Raji (cell line): ENCODE results near the gene KRT79.

ENCODE experiments used
- POLR2A ChIP-seq: IDR thresholded peaks from 2 replicates; pipeline ENCODE4 v1.6.1; 2011; ENCODE audit warnings: low read depth, low read length, control low read depth; ENCODE audit not compliant: insufficient read depth

Gene KRT79

DNA sequence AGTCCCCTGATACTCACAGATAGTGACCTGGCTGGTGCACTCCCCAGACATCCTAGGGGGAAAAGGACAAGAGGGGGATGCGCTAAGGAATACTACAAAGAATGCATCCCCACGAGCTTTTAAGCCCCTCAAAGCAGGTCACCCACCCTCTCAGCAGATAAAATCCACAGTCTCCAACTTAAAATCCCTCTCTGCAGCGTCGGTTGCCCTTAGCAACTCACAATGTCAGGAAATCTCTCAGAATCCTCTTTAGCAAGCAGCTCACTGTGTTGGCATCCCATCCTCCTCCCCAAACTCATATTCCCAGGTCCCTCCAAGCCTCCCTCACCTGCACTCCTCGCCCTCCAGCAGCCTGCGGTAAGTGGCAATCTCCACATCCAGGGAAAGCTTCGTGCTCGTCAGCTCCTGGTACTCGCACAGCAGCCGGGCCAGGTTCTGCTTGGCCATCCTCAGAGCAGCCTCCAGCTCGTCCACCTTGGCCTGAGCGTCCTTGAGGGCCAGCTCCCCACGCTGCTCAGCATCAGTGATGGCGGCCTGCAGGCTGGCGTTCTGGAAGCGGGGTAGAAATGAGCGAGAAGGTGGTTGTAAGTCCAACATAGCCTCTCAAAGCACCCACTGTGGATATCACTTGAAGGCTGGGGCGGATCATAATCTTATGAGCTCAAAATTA lies 5.5 kb upstream of the KRT79 start:
- no peak for TF ChIP-seq POLR2A

- no peak for TF ChIP-seq POLR2A
Observed at GRCh38 chr12:52838609-52839435, 4.7 kb upstream of the KRT79 start.

DNA sequence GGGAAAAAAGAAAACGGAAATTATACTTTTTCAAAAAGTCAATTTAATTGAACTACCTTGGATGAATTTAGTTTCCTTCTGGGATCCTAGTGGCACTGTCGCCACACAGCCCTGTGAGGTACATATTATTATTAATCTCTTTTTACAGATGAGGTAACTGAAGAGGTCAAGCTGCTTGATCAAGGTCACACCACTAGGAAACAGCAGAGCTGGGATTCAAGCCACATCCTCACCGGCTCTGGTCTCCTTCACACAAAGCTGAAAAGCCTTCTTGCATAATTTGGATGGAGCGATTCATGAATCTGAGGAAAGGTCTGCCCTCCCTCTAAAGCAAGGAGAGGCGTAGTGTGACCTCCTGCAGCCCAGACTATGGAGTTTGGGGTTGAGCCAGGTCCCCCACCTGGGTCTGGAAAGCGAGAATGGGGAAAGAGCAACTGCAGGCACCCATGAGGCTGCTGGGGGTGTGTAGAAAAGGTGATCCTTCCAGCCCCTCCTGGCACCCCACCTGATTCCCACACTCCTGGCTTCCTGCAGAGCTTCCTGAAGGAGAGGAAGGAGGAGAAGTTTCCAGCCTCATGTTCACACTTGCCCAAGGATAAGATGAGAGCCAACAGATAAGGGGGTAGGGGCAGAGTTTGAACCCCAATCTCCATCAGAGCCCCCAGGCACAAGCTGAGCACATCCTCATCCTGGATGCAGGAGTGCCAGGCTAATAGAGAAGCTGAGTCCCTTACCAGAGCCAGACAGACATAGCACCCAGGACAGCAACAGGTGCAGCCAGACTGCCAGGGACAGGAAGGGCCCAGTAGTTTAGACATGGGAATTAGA lies 3.9 kb upstream of the KRT79 start:
- no peak for TF ChIP-seq POLR2A

DNA sequence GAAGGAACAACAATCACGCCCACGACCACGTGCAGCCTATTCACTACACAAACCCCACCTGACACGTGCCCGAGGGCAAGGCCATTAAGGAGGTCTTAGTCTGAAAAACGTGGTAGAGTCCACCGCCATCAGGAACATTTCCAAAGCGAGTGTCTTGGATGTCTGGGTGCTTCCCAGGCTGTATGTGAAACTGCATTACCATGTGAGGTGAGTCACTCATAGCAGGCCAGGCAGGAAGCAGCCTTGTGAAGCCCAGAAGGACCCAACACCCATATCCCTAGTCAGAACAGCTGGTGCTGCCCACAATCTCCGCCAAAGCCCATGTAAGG lies 3.3 kb upstream of the KRT79 start:
- TF ChIP-seq POLR2A = no peak

GRCh38 chr12:52836491-52837412 lies 2.6 kb upstream of the KRT79 start:
- TF ChIP-seq POLR2A = no peak

GRCh38 chr12:52836042-52836466 lies 1.9 kb upstream of the KRT79 start:
- TF ChIP-seq POLR2A = no peak

GRCh38 chr12:52835271-52836041 lies 1.3 kb upstream of the KRT79 start:
- TF ChIP-seq POLR2A = no peak

- TF ChIP-seq POLR2A = no peak
Observed at GRCh38 chr12:52834727-52835001, 553 bp upstream of the KRT79 start.

DNA sequence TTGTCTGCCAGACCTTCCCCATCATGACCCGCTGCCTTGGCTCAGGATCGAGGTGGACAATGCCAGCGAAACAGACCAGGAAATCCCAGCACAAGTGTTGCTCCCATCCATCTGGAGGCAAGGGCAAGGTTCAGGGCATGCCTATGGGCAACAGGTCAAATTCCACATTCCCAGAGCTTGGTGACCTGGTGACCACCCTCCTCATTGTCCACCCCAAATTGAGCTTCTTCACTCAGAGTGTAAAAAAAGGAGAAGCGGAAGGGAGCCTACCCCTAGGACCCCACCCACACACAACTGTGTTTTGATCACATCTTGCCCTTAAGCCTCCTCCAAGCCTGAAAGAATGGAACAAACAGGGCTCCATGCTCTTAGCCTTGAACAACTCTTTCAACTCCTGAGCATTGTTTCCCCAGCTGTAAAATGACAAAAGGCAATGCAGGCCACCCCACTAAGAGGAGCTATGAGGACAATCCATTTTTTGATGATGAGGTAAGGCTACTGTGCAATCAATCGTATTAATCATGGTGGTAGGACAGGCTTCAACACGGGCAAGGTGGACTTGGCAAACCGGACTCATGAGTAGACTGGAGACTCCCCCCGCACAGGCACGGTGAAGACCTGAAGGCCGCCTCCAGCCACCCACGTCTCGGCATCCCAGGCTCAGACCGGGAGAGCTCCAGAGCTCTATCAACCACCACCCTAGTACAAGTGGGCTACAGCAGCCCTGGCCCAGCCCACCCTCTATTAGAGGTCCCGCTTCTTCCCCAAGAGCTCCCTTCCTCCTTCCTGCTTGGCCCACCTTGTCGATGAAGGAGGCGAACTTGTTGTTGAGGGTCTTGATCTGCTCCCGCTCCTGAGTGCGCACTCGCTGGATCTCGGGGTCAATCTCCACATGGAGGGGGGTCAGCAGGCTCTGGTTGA lies 866 bp downstream of the KRT79 start:
- TF ChIP-seq POLR2A = no peak

DNA sequence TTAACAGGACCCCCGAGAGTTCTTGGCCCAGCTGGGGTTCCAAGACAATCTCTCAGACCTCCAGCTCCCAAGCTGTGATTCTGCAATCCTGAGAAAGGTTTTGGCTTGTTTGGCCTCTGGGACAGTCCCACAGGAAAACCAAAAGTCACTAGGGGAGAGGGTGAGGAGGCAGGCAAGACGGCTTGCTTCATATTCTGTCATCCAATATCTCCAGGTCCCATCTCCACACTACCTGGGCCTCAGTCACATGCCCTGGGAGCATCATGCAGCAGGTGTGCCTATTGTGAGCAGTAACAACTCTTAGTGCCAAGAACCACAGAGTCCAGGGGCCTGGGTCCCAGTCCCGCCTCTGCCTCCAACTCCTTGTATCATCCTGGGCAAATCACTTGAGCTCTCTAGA lies 1.7 kb downstream of the KRT79 start:
- TF ChIP-seq POLR2A = no peak

DNA sequence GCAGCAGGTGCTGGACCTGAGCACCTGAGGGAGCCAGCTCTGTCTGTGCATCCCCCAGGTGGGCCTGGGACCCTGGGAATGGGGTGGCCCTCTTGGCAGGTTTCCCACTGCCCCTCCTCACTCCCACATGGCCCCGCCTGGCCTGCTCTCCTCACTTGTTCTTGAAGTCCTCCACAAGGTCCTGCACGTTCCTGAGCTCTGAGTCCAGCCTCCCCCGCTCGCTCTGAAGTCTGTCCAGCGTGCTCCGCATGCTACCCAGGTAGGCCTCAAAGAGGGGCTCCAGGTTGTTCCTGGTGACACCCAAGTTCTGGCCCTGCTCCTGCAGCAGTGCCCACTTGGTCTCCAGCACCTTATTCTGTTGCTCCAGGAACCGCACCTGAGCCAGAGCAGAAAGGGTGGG lies 2.9 kb downstream of the KRT79 start:
- no peak for TF ChIP-seq POLR2A

DNA sequence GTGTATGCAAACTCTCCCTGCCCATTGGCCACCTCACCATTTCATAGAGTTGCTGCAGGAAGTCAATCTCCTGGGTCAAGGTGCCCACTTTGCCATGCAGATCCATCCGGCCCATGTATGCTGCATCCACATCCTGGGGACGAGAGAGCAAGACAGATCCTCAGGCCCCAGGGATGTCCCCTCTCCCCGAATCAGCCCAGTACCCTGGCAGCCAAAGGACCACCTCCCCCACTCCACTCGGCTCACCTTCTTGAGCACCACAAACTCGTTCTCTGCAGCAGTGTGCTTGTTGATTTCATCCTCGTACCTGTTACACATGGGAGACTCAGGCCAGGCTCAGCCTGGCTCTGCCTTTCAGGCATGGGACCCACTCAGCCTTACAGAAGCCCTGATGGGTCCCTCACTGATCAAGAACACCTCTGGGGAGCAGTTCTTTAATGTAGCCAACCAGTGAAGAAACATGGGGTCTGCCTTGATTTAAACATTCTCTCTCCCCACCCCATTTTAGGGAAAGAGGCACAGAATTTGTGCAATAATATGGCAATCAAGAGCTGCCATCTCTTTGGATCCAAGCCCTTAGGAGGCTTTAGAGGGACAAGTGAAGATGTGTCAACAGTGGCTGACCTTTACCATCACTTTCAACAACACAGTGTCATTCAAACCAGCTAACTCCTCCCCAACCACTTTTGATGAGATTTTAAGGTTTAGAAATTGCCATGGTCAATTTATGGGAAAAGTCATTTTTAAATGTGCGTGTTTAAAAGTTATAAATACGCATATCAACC lies 3.9 kb downstream of the KRT79 start:
- no peak for TF ChIP-seq POLR2A

DNA sequence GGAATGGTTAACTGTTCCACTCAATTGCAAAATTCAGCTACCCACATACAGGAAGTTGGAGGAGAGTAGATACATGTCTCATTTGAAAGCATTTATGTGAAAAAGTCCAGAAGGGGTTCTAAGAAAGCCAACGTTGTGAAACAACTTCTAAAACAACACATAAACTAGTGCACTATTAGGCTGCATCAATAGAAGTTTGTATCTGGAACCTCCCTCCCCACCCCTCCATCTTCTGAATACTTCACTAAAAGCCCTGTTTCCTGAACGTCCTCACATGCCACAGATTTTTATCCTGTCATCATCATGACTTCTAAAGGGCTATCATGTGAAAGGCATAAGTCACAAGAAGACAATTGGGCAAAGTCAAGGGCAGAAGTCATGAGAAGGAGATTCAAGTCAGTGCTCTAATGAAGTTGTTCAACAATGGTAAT lies 5.5 kb downstream of the KRT79 start:
- TF ChIP-seq POLR2A = no peak

DNA sequence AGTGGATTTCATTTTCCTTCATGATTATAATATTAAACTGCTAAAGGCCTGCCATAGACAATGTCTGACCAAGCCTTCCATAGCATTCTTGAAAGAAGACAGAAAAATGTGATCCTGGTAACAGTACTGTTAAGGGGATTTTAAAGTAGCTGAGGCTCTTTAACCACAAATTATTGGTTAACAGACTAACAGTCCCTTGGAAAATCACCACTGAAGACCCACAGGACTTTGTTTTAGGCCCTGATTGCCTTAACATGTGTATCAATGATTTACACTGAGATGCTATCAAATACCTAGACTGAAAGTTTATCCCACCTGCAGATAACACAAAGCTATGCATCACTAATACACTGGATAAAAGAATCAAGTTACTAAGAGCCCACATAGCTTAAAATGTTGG lies 6.0 kb downstream of the KRT79 start:
- TF ChIP-seq POLR2A = no peak
